Adrenal gland (tissue), 12 donors: ENCODE results near the gene MPI. TPM values are rescaled to one million over a fixed set of nuclear protein-coding genes. Genes with fewer than 3 reads are reported as not detected.
A peak's percentile ranks its signal among the peaks of the same experiment; 100 is the strongest.
"Not testable (repeated sequence)": the region's sequence is repeated elsewhere in the genome, so short reads cannot be mapped to it uniquely, and the experiment has no call there.

Source experiments
- DNase-seq, 7 donors: peaks; one replicate each; pipeline ENCODE4 v3.0.0-alpha.2; 2019 to 2020
- H3K27ac ChIP-seq, 5 donors: fragments of 200-600 bp; sonication (generic) in 4 of 5; 1 replicate in 3 of 5; 2 replicates in 2 of 5; pipeline versions ENCODE4 v1.5.1 to v1.8.0; 2016 to 2020; ENCODE audit warnings: mild to moderate bottlenecking in 1 of 5
- H3K27me3 ChIP-seq: fragments of 200-600 bp; 2 replicates; pipeline ENCODE4 v1.8.0; 2021
- H3K36me3 ChIP-seq, 2 donors: fragments of 200-600 bp; replicated peaks in 1 of 2; 1 replicate in 1 of 2; 2 replicates in 1 of 2; pipeline versions ENCODE4 v1.5.1 to v1.8.0; 2018 to 2022
- H3K4me1 ChIP-seq, 2 donors: fragments of 200-600 bp; replicated peaks in 1 of 2; 1 replicate in 1 of 2; 2 replicates in 1 of 2; pipeline versions ENCODE4 v1.5.1 to v1.8.0; 2018 to 2021
- H3K4me3 ChIP-seq, 4 donors: fragments of 200-600 bp; sonication (generic) in 3 of 4; one replicate each; pipeline ENCODE4 v1.5.1; 2016 to 2018
- H3K9me3 ChIP-seq, 3 donors: fragments of 200-600 bp; sonication (generic) in 1 of 3; replicated peaks in 1 of 3; 1 replicate in 2 of 3; 2 replicates in 1 of 3; pipeline versions ENCODE4 v1.5.1 to v1.8.0; 2016 to 2021
- POLR2A ChIP-seq, 2 donors: fragments of 450-650 bp; IDR thresholded peaks; one replicate each; pipeline ENCODE4 v1.6.1; 2017; ENCODE audit warnings: antibody characterized with exemption in 2 of 2, mild to moderate bottlenecking in 2 of 2, moderate library complexity in 1 of 2
- WGBS, 4 donors: extraction: QIAGEN DNeasy Blood & Tissue Kit in 2 of 4; methylation state at CpG; one replicate each; pipeline versions ENCODE4 v1.1.5 to v1.1.7; 2013 to 2017; 5-methylcytosine and 5-hydroxymethylcytosine counted together
- intact Hi-C, 2 donors: fragments of 100-400 bp; cut with DNase I; formaldehyde crosslinking; loops; one replicate each; pipeline versions ENCODE4 v1.14.1 to v1.15.0; 2022 to 2023
- polyA plus RNA-seq, 3 donors: library from polyadenylated mRNA; stranded (reverse); fragments of 200-250 nt in 2 of 3; fragments of 350-450 nt in 1 of 3; fragmentation: Illumina TruSeq in 1 of 3; extraction: RNeasy Lipid Tissue Mini Kit (QIAGEN cat#74804) in 1 of 3; gene quantifications; one replicate each; pipeline ENCODE4 v1.2.3, GENCODE V29; 2013 to 2014
- total RNA-seq, 9 donors: library from RNA; depleted of rRNA in 4 of 9; stranded (reverse); fragments of >200 nt in 4 of 9; fragments of 120-200 nt in 1 of 9; fragmentation: NEBNext Ultra II Directional in 1 of 9; extraction: Animal tissue kit (Norgen Biotek cat#: 25700) in 1 of 9; gene quantifications; one replicate each; pipeline versions ENCODE4 v1.1.0 to v1.2.4, GENCODE V29; 2013 to 2023
- TF ChIP-seq, protein P1 (sequence below), 6 experiments: fragments of 450-650 bp in 4 of 6; fragments of 200-600 bp in 2 of 6; sonication (generic) in 1 of 6; IDR thresholded peaks; 1 replicate in 5 of 6; 2 replicates in 1 of 6; pipeline versions ENCODE4 v1.5.1 to v1.8.0; 2016 to 2021; ENCODE audit warnings: antibody characterized with exemption in 6 of 6, mild to moderate bottlenecking in 2 of 6, moderate library complexity in 1 of 6
- donor health status: healthy with polysubstance abuse.
- donor health status: Bipolar disorder and iron deficiency.
- donor health status: DM: yes; HTN: yes; CAD: no.
- donor health status: DM: no; HTN: no; CAD: no.
- donor health status: DM: no; HTN: no; CAD: no.
- donor health status: DM: yes; HTN: yes; CAD: no.

The MPI gene
- total and polyA plus RNA-seq, 12 donors: 26.2 to 218 (median 105) TPM

DNA sequence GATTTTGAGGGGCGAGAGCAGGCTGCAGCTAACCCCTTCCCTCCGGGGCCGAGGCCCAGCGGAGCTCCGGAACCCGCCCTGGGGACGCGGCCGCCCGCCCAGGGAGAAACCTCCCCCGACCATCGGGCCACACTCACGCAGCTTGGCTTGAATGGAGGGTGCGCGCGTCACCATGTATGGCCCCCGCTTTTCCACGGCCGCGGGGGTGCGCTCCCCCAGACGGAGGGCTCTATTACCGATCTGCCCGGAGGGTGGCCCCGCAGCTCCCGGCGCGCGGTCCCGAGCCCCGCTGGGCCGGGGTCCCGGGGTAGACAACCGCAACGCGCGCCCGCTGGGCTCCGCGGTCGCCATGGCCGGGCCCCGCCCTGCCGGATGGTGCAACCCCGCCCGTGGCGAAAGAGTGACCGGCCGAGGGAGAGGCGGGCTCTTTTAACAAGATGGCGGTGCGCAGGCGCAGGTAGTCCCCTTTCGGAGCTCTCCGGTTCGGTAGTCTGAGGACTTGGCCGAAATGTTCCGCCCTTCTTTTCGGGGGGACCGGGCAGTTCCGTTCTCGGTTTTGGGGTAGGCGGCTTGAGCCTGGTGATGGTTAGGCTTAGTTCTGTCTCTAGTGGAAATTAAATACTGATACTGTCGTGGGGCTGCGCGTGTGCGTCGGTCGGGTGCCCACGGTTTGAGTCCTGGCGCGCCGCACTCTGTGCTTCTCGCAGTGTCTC lies 16.8 kb downstream of the MPI start, which contains the start of gene FAM219B:
Gene FAM219B (minus strand): TSS at position 402 of the 713 bp plus-strand sequence. CDS start 51 bp downstream, at position 351.
- peak; percentile 51 to 81 for TF ChIP-seq POLR2A (IDR thresholded peaks at IDR 0.05)
- TF ChIP-seq, protein P1, sequence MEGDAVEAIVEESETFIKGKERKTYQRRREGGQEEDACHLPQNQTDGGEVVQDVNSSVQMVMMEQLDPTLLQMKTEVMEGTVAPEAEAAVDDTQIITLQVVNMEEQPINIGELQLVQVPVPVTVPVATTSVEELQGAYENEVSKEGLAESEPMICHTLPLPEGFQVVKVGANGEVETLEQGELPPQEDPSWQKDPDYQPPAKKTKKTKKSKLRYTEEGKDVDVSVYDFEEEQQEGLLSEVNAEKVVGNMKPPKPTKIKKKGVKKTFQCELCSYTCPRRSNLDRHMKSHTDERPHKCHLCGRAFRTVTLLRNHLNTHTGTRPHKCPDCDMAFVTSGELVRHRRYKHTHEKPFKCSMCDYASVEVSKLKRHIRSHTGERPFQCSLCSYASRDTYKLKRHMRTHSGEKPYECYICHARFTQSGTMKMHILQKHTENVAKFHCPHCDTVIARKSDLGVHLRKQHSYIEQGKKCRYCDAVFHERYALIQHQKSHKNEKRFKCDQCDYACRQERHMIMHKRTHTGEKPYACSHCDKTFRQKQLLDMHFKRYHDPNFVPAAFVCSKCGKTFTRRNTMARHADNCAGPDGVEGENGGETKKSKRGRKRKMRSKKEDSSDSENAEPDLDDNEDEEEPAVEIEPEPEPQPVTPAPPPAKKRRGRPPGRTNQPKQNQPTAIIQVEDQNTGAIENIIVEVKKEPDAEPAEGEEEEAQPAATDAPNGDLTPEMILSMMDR (IDR thresholded peaks at IDR 0.05): no peak
- intact Hi-C loops: no loop called here
- Histone ChIP-seq H3K4me1 (peaks cover 6 to 29% of the 10 kb centered on the region in 2 donors), H3K27ac (peak within 1 kb of the TSS; percentile 92 to 96 (median 93)), H3K4me3 (peak within 1 kb of the TSS; percentile 48 to 92 (median 86)), H3K36me3 (peaks cover 0 to 26% of the 10 kb centered on the region in 2 donors), H3K27me3 (no peaks in the 10 kb centered on the region), H3K9me3 (no peaks in the 10 kb centered on the region)
- peak; percentile 90 to 95 (median 94) for DNase-seq
- 0 to 1% (median 0%) methylated on average over 32 to 74 of the region's 74 CpGs; no CpG with 5 or more reads in 1 of the 4 donors for WGBS, 4 donors

DNA sequence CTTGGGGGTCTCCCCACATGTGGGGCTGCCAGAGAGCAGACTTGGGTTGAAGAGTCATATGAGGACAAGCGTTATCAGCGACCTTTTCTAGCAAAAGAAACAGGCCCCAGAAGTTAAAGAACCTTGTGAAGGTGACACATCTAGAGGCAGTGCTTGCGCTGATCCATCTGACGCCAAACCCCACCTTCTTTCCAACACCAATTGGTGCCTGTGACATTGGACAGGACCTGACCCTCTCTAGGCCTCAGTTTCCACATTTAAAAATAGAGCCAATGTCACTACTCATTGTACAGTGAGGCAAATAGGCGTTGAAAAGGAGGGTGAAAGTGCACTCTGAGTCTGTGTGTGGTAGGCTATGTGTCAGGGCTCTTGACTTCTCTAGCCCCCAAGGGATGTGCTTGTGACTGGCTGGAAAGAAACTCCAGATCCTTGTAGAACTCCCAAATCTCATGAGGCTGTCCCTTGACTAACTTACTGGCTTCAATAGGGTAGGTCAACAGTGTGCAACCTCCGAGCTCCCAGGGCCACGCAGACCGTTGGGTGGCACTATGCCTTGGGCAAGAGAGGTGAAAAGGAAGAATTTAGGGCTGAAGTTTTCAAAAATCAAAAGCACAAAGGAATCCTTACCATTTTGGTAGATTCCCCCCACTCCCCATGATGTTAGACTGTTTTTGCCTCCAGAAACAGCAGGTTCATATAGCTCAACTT lies 17.5 kb downstream of the MPI start:
- H3K27me3 ChIP-seq: no peaks in the 10 kb centered on the region
- intact Hi-C loops: no loop called here
- H3K27ac ChIP-seq: peak overlapping the region; percentile 92 to 96 (median 93)
- no peaks in the 10 kb centered on the region for H3K9me3 ChIP-seq
- peaks cover 6 to 29% of the 10 kb centered on the region in 2 donors for H3K4me1 ChIP-seq
- peaks cover 0 to 22% of the 10 kb centered on the region in 2 donors for H3K36me3 ChIP-seq
- H3K4me3 ChIP-seq: peak overlapping the region in 3 of 4 donors; percentile 80 to 92 (median 91)
- DNase-seq: peak in 4 of 7 donors; percentile 39 to 57 (median 41)
- whole genome bisulfite sequencing, 4 donors: 34 to 53% (median 40%) methylated on average over 6 to 8 of the region's 8 CpGs
- no peak for TF ChIP-seq POLR2A (IDR thresholded peaks at IDR 0.05)
- TF ChIP-seq, protein P1 (IDR thresholded peaks at IDR 0.05): no peak

- Histone ChIP-seq H3K27ac (no peak overlapping the region), H3K9me3 (no peaks in the 10 kb centered on the region), H3K4me3 (no peak overlapping the region), H3K27me3 (no peaks in the 10 kb centered on the region), H3K36me3 (peaks cover 0 to 12% of the 10 kb centered on the region in 2 donors), H3K4me1 (peaks cover 6 to 27% of the 10 kb centered on the region in 2 donors)
- intact Hi-C loops: no loop called here
- no peak for TF ChIP-seq POLR2A (IDR thresholded peaks at IDR 0.05)
- TF ChIP-seq, protein P1 (IDR thresholded peaks at IDR 0.05): no peak
- DNase-seq: no peak
- 94 to 100% (median 96%) methylated on average over 4 of the region's 4 CpGs for WGBS, 4 donors
These were observed 18.8 kb downstream of the MPI start for GRCh38 chr15:74908635-74909034.

- peaks cover 0 to 34% of the 10 kb centered on the region in 2 donors for H3K36me3 ChIP-seq
- H3K4me3 ChIP-seq: no peak overlapping the region
- H3K9me3 ChIP-seq: no peaks in the 10 kb centered on the region
- no peaks in the 10 kb centered on the region for H3K4me1 ChIP-seq
- WGBS, 4 donors: 87 to 91% (median 88%) methylated on average over 9 of the region's 9 CpGs
- intact Hi-C loops: no loop called here
- no peak overlapping the region for H3K27ac ChIP-seq
- no peak for DNase-seq
- TF ChIP-seq, protein P1 (IDR thresholded peaks at IDR 0.05): no peak
- no peak for TF ChIP-seq POLR2A (IDR thresholded peaks at IDR 0.05)
- no peaks in the 10 kb centered on the region for H3K27me3 ChIP-seq
These were observed 23.2 kb downstream of the MPI start for GRCh38 chr15:74913041-74913440.

DNA sequence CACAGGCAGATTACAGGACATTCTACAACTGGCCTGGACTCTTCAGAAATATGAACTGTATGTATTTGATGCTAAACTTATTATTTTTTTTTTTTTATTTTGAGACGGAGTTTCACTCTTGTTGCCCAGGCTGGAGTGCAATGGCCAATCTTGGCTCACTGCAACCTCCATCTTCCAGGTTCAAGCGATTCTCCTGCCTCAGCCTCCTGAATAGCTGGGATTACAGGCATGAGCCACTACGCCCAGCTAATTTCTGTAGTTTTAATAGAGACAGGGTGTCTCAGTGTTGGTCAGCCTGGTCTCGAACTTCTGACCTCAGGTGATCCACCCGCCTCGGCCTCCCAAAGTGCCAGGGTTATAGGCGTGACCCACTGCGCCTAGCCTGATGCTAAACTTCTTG lies 24.0 kb downstream of the MPI start:
- intact Hi-C loops, DNase-seq, H3K4me3 ChIP-seq, H3K4me1 ChIP-seq, H3K27me3 ChIP-seq, H3K27ac ChIP-seq, H3K9me3 ChIP-seq: not testable (repeated sequence)
- peaks cover 0 to 42% of the 10 kb centered on the region in 2 donors for H3K36me3 ChIP-seq
- 94 to 96% (median 95%) methylated on average over 8 of the region's 8 CpGs for WGBS, 4 donors
